GM12892 (cell line): ENCODE measurements around the gene XIAP.

Experiments used
- POLR2A ChIP-seq: IDR thresholded peaks from 2 replicates; pipeline ENCODE4 v1.6.1; 2011; ENCODE audit warnings: low read depth, low read length, control low read depth
- POLR2AphosphoS5 ChIP-seq: IDR thresholded peaks from 2 replicates; pipeline ENCODE4 v1.6.1; 2011; ENCODE audit warnings: low read depth, low read length, control low read depth

DNA sequence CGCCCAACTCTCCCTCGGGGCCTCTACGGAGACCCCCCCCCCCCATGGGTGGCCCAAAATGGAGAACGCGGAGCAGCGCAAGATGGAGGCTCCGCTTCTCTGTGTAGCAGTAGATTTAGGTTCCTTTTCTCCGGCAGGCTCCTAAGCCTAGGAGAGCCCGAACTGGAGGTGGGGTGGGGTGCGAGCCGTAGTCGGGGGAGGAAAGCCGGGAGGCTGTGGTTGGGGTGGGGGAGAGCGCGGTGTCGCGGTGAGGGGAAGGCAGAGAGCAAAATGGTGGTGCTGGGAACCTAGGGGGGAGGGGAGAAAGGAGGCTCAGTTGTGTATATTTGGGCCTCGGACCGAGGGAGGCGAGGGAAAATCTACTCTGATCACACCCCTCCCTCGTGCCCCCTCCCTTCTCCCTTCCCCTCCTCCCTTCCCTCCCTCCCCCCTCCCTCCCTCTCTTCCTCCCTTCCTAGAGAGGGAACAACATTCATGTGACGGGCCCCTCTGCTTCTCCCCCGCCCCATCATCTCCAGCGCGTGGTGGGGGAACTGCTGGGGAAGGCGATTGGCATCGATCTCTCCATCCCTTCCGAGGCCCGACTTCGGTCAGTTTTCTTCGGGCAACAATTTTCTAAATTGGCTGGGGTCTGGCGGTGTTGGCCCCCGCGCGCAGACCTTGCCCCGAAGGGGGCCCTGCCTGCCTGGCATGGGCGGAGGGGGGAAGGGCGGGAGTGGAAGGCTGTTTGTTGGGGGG lies 101.6 kb downstream of the XIAP start, which contains the start of gene STAG2:
- TF ChIP-seq POLR2AphosphoS5 (no peak), POLR2A (peak; percentile 55; the same call in 1 of the 2 replicates)
